ENCODE results near the gene IFRD1.
A peak's percentile ranks its signal among the peaks of the same experiment; 100 is the strongest.
"Not testable (repeated sequence)": the region's sequence is repeated elsewhere in the genome, so short reads cannot be mapped to it uniquely, and the experiment has no call there.

The IFRD1 gene

GRCh38 chr7:112444505-112444904 is 5.8 kb upstream of the IFRD1 start:
- DNase-seq = no peak

GRCh38 chr7:112446431-112446830 is 3.8 kb upstream of the IFRD1 start:
- no peak for DNase-seq

- no peak for DNase-seq
These were observed 2.9 kb upstream of the IFRD1 start for GRCh38 chr7:112447406-112447805.

- DNase-seq = no peak
These were observed 1.9 kb upstream of the IFRD1 start for GRCh38 chr7:112448381-112448780.

- DNase-seq = no peak
These were observed 1.4 kb upstream of the IFRD1 start for GRCh38 chr7:112448891-112449290.

DNA sequence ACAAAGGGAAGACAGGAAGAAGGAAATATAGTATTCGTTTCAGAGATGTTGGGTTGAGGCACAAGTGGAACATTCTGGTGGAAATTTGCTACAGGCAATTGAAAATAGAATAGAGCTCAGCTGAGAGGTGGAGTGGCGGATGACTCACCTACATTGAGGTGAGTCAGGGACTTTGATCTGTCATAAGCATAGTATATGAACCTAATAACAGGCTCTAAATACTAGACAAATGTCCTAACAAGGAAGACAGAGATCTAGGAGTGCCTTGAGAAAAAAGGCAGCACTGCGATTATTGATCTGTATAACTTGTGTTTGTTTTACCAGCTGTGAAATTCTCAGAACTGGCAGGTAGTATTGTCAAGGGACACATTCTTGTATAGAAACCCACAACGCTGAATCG is 907 bp upstream of the IFRD1 start:
- no peak for DNase-seq

DNA sequence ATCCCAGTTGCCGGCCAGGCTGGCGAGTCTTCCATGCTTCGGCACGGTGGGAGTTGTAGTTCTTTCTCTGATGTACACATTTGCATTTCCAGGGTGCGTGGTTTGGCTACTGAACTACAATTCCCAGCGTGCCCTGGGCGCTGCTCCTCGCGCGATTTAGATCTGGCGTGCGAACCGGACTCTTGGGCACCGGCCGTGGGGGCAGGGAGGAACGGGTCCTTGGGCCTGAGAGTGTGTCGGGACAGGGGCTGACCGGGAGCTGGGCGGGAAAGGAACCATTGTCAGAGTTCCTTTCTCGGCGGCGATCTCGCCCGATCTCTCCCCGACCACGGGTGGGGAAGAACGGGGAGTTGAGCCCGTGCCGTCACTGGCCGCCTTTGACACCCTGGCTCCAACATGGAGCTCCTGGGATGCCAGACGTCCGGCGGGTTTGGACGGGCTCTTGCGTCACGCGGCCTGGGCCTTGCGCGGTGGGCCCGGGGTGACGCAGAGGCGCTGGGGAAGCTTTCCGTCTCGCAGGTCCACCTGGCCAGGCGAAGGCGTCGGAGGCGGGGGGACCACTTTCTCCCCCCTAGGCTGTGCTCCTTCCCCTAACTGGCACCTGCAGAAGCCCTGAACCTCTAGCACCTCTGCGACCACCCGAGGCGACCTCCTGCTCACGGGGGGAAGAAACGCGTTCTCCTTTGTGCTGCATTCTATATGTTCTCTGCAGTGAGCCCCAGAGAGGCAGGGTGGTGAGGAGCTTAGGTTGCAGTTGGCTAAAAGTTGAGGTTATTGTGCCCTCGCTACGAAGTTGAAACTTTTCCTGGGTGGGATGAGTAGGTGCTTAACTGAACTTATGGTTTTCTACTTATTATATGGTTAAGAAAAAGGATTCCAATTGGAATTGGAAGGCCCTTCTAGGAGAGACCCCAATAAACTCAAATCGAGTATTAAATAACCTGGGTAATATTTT is 824 bp downstream of the IFRD1 start:
- DNase-seq = peak; percentile 98

- peak; percentile 48 for DNase-seq
These were observed 2.0 kb downstream of the IFRD1 start for GRCh38 chr7:112452102-112452888.

- no peak for DNase-seq
These were observed 3.4 kb downstream of the IFRD1 start for GRCh38 chr7:112453505-112454171.

- DNase-seq = not testable (repeated sequence)
These were observed 3.9 kb downstream of the IFRD1 start for GRCh38 chr7:112454191-112454590.

- DNase-seq = no peak
These were observed 9.4 kb downstream of the IFRD1 start for GRCh38 chr7:112459645-112460044.

- no peak for DNase-seq
These were observed 12.0 kb downstream of the IFRD1 start for GRCh38 chr7:112462236-112462635.

DNA sequence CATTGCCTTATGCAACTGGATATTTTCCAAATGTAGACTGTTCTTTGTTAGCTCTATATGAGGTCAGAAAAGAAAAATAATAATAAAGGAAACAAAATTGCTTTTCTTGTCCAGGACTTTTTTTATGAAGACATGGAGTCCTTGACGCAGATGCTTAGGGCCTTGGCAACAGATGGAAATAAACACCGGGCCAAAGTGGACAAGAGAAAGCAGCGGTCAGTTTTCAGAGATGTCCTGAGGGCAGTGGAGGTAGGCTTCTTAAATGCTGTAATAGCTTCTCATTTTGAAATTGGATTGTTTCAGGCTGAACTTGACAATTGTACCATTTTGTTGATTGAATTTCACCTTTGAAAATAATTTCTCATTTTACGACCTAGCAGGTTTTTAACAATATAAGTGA is 17.6 kb downstream of the IFRD1 start:
- DNase-seq = no peak

- DNase-seq = no peak
These were observed 19.9 kb downstream of the IFRD1 start for GRCh38 chr7:112470194-112470593.

GRCh38 chr7:112476390-112477052 is 26.3 kb downstream of the IFRD1 start:
- DNase-seq = no peak

GRCh38 chr7:112481121-112481736 is 31.0 kb downstream of the IFRD1 start:
- no peak for DNase-seq

GRCh38 chr7:112481833-112482670 is 31.8 kb downstream of the IFRD1 start:
- DNase-seq = peak; percentile 47

GRCh38 chr7:112484671-112485167 is 34.5 kb downstream of the IFRD1 start:
- peak; percentile 56 for DNase-seq

- DNase-seq = no peak
These were observed 35.5 kb downstream of the IFRD1 start for GRCh38 chr7:112485766-112486165.

- DNase-seq = no peak
These were observed 37.4 kb downstream of the IFRD1 start for GRCh38 chr7:112487457-112488263.

Measured in femur (tissue), 1 donor.